Right lobe of liver (tissue), 4 donors: ENCODE results near the gene NAGPA.

Experiments used
- CTCF ChIP-seq, 4 donors: fragments of 200-600 bp in 3 of 4; fragments of 450-650 bp in 1 of 4; IDR thresholded peaks; one replicate each; pipeline versions ENCODE4 v1.5.1 to v1.8.0; 2016 to 2022; ENCODE audit warnings: antibody characterized with exemption in 4 of 4, mild to moderate bottlenecking in 2 of 4
- POLR2A ChIP-seq: fragments of 450-650 bp; IDR thresholded peaks from one replicate; pipeline ENCODE4 v1.6.1; 2017; ENCODE audit warnings: antibody characterized with exemption, mild to moderate bottlenecking
- donor health status: DM: no; HTN: no; CAD: no.
- donor health status: DM: no; HTN: no; CAD: no.
- donor health status: DM: no; HTN: yes; CAD: no.

- no peak for TF ChIP-seq CTCF (IDR thresholded peaks at IDR 0.05)
- TF ChIP-seq POLR2A = no peak
Measured at GRCh38 chr16:5015887-5016286, 17.8 kb downstream of the NAGPA start.
